ENCODE data around the gene SNX18.
A peak's percentile ranks its signal among the peaks of the same experiment; 100 is the strongest.

SNX18 gene

GRCh38 chr5:54521856-54522479 lies 4.4 kb downstream of the SNX18 start:
- Histone ChIP-seq H3K4me1 (ENCODE audit: control insufficient read depth, insufficient read depth, low read length) (peaks cover 17% of the 10 kb centered on the region), H3K27ac (ENCODE audit: extremely low read depth, low read depth, low read length) (no peak overlapping the region), H3K4me3 (ENCODE audit: low read depth, low read length) (no peak overlapping the region), H3K36me3 (ENCODE audit: control insufficient read depth in 2 of 2, insufficient read depth in 1 of 2, low read length in 2 of 2) (peaks cover 4 to 10% of the 10 kb centered on the region in 2 experiments; a peak in 2 of 3 replicates), H3K9me3 (ENCODE audit: control insufficient read depth, insufficient read depth, low read depth, low read length) (no peaks in the 10 kb centered on the region)
- no peak for TF ChIP-seq KLF17 (tag by site-specific recombination; IDR thresholded peaks at IDR 0.05)
- TF ChIP-seq OSR2 (tag by site-specific recombination; IDR thresholded peaks at IDR 0.05), result no peak
- TF ChIP-seq ZNF600 (tag by site-specific recombination; IDR thresholded peaks at IDR 0.05), result peak; percentile 89
- ChIA-PET CTCF (interaction anchor here (0.7 to 2.1 kb wide), 3 partner anchors 49 to 324 kb away, joined by 3 to 11 read pairs (median 3); no protein-coding TSS in a partner anchor), POLR2A (no interaction called here)

GRCh38 chr5:54523534-54523933 lies 6.0 kb downstream of the SNX18 start:
- H3K4me1 ChIP-seq (ENCODE audit: control insufficient read depth, insufficient read depth, low read length), result peaks cover 17% of the 10 kb centered on the region
- no peak overlapping the region for H3K27ac ChIP-seq (ENCODE audit: extremely low read depth, low read depth, low read length)
- ChIA-PET CTCF (interaction anchor here (0.6 to 2.8 kb wide), 4 partner anchors 243 to 372 kb away, joined by 4 to 9 read pairs (median 6); no protein-coding TSS in a partner anchor), POLR2A (no interaction called here)
- no peak for TF ChIP-seq ZNF132 (tag by site-specific recombination; IDR thresholded peaks at IDR 0.05; ENCODE audit: borderline replicate concordance)
- TF ChIP-seq MYNN (tag by site-specific recombination; IDR thresholded peaks at IDR 0.05; ENCODE audit: borderline replicate concordance), result peak; percentile 82
- no peak overlapping the region for H3K4me3 ChIP-seq (ENCODE audit: low read depth, low read length)
- H3K9me3 ChIP-seq (ENCODE audit: control insufficient read depth, insufficient read depth, low read depth, low read length), result no peaks in the 10 kb centered on the region
- H3K36me3 ChIP-seq (ENCODE audit: control insufficient read depth in 2 of 2, insufficient read depth in 1 of 2, low read length in 2 of 2), result peaks cover 4 to 10% of the 10 kb centered on the region in 2 experiments; a peak in 2 of 3 replicates

GRCh38 chr5:54524082-54524481 lies 6.5 kb downstream of the SNX18 start:
- no peak overlapping the region for H3K4me3 ChIP-seq (ENCODE audit: low read depth, low read length)
- CTCF ChIA-PET, result interaction anchor here (0.7 to 2.8 kb wide), 3 partner anchors 243 to 372 kb away, joined by 4 to 9 read pairs (median 6); no protein-coding TSS in a partner anchor
- POLR2A ChIA-PET, result no interaction called here
- peaks cover 17% of the 10 kb centered on the region for H3K4me1 ChIP-seq (ENCODE audit: control insufficient read depth, insufficient read depth, low read length)
- no peak for TF ChIP-seq ZSCAN16 (tag by site-specific recombination; IDR thresholded peaks at IDR 0.05)
- no peak for TF ChIP-seq ZNF510 (tag by site-specific recombination; IDR thresholded peaks at IDR 0.05; ENCODE audit: insufficient replicate concordance)
- TF ChIP-seq AEBP2 (tag by site-specific recombination; IDR thresholded peaks at IDR 0.05; ENCODE audit: borderline replicate concordance), result no peak
- no peak for TF ChIP-seq ZBTB11 (tag by site-specific recombination; conservative IDR thresholded peaks at IDR 0.05; ENCODE audit: low read depth)
- no peak for TF ChIP-seq SP7 (tag by site-specific recombination; IDR thresholded peaks at IDR 0.05)
- TF ChIP-seq PRDM4 (tag by site-specific recombination; IDR thresholded peaks at IDR 0.05), result no peak
- H3K36me3 ChIP-seq (ENCODE audit: control insufficient read depth in 2 of 2, insufficient read depth in 1 of 2, low read length in 2 of 2), result peaks cover 4 to 6% of the 10 kb centered on the region in 2 experiments; a peak in 2 of 3 replicates
- H3K27ac ChIP-seq (ENCODE audit: extremely low read depth, low read depth, low read length), result no peak overlapping the region
- no peaks in the 10 kb centered on the region for H3K9me3 ChIP-seq (ENCODE audit: control insufficient read depth, insufficient read depth, low read depth, low read length)
